GM12878 (cell line): Measurements from ENCODE around the gene ORMDL1. TPM values are rescaled to one million over a fixed set of nuclear protein-coding genes. Genes with fewer than 3 reads are reported as not detected.
A peak's percentile ranks its signal among the peaks of the same experiment; 100 is the strongest.

Source experiments
- BRCA1 ChIP-seq: IDR thresholded peaks from 2 replicates; pipeline ENCODE4 v1.6.1; 2011; ENCODE audit warnings: low read depth, low read length, improper control_type of control experiment
- CBFB ChIP-seq: IDR thresholded peaks from 2 replicates; pipeline ENCODE4 v1.6.1; 2016; ENCODE audit warnings: antibody characterized with exemption, low read depth
- CBX3 ChIP-seq: fragments of 200-600 bp; sonication (generic); IDR thresholded peaks from 2 replicates; pipeline ENCODE4 v1.6.1; 2016; ENCODE audit warnings: low read depth, borderline replicate concordance
- CBX5 ChIP-seq: sonication (generic); IDR thresholded peaks from 2 replicates; pipeline ENCODE4 v1.6.1; 2016; ENCODE audit warnings: low read depth, moderate library complexity, mild to moderate bottlenecking, inconsistent platforms
- CEBPB ChIP-seq, 2 experiments: fragments of 150-350 bp in 1 of 2; IDR thresholded peaks; 2 replicates each; pipeline ENCODE4 v1.6.1; 2012 to 2014; ENCODE audit warnings: low read depth in 2 of 2, low read length in 2 of 2, borderline replicate concordance in 1 of 2, inconsistent platforms in 1 of 2
- CEBPZ ChIP-seq: fragments of 150-350 bp; IDR thresholded peaks from 2 replicates; pipeline ENCODE4 v1.6.1; 2016; ENCODE audit warnings: low read depth, low read length
- CHD4 ChIP-seq: fragments of 200-600 bp; sonication (generic); IDR thresholded peaks from 2 replicates; pipeline ENCODE4 v1.6.1; 2016; ENCODE audit warnings: mild to moderate bottlenecking
- CTCF ChIP-seq, 3 experiments: IDR thresholded peaks in 2 of 3; conservative IDR thresholded peaks in 1 of 3; 2 replicates each; pipeline ENCODE4 v1.5.1; 2011; ENCODE audit warnings: low read depth in 3 of 3, low read length in 3 of 3, mild to moderate bottlenecking in 3 of 3, control low read depth in 2 of 3, moderate library complexity in 2 of 3, inconsistent platforms in 1 of 3, mixed read lengths in 1 of 3; ENCODE audit not compliant: control insufficient read depth in 2 of 3, insufficient read depth in 1 of 3; ENCODE audit errors: extremely low read depth in 1 of 3
- EP300 ChIP-seq, 2 experiments: fragments of 150-350 bp in 1 of 2; IDR thresholded peaks; 2 replicates each; pipeline ENCODE4 v1.6.1; 2011 to 2012; ENCODE audit warnings: low read depth in 2 of 2, low read length in 2 of 2, borderline replicate concordance in 1 of 2, improper control_type of control experiment in 1 of 2, inconsistent platforms in 1 of 2; ENCODE audit not compliant: control insufficient read depth in 1 of 2
- ESRRA ChIP-seq: IDR thresholded peaks from 2 replicates; pipeline ENCODE4 v1.6.1; 2012; ENCODE audit warnings: mild to moderate bottlenecking, low read length, improper control_type of control experiment
- GABPA ChIP-seq: IDR thresholded peaks from 2 replicates; pipeline ENCODE4 v1.6.1; 2014; ENCODE audit warnings: antibody characterized with exemption, low read depth, mild to moderate bottlenecking, inconsistent platforms
- HDGF ChIP-seq: fragments of 450-650 bp; IDR thresholded peaks from 2 replicates; pipeline ENCODE4 v1.6.1; 2016; ENCODE audit warnings: antibody characterized with exemption
- KDM1A ChIP-seq: fragments of 200-600 bp; sonication (generic); IDR thresholded peaks from 2 replicates; pipeline ENCODE4 v1.6.1; 2016; ENCODE audit warnings: borderline replicate concordance
- KLF5 ChIP-seq: fragments of 450-650 bp; IDR thresholded peaks from 2 replicates; pipeline ENCODE4 v1.6.1; 2014; ENCODE audit warnings: mild to moderate bottlenecking; ENCODE audit not compliant: partially characterized antibody
- PAX8 ChIP-seq: fragments of 450-650 bp; IDR thresholded peaks from 2 replicates; pipeline ENCODE4 v1.6.1; 2017; ENCODE audit warnings: mild to moderate bottlenecking, moderate library complexity
- RBBP5 ChIP-seq: fragments of 200-600 bp; sonication (generic); conservative IDR thresholded peaks from 2 replicates; pipeline ENCODE4 v1.6.1; 2016
- RUNX3 ChIP-seq: IDR thresholded peaks from 2 replicates; pipeline ENCODE4 v1.6.1; 2012; ENCODE audit warnings: low read length, inconsistent platforms
- SMARCA5 ChIP-seq: fragments of 450-650 bp; IDR thresholded peaks from 2 replicates; pipeline ENCODE4 v1.6.1; 2017; ENCODE audit warnings: mild to moderate bottlenecking
- SREBF1 ChIP-seq: IDR thresholded peaks from 2 replicates; pipeline ENCODE4 v1.6.1; 2012; ENCODE audit warnings: mild to moderate bottlenecking, low read length
- TARDBP ChIP-seq: IDR thresholded peaks from 2 replicates; pipeline ENCODE4 v1.6.1; 2016; ENCODE audit warnings: borderline replicate concordance
- TCF12 ChIP-seq: IDR thresholded peaks from 2 replicates; pipeline ENCODE4 v1.6.1; 2011; ENCODE audit warnings: low read depth, mild to moderate bottlenecking, low read length
- ZNF274 ChIP-seq: IDR thresholded peaks from one replicate; pipeline ENCODE4 v1.8.0; 2011; ENCODE audit not compliant: insufficient read length, insufficient read depth
- ZNF384 ChIP-seq: IDR thresholded peaks from 2 replicates; pipeline ENCODE4 v1.6.1; 2012; ENCODE audit warnings: low read depth, mild to moderate bottlenecking, low read length, improper control_type of control experiment, borderline replicate concordance
- polyA plus RNA-seq, 11 experiments: library from polyadenylated mRNA; depleted of rRNA in 4 of 11; unstranded in 6 of 11; stranded (reverse) in 5 of 11; fragments of >200 nt; fragmentation: Nextera tagmentation in 4 of 11; fragmentation: Illumina TruSeq in 1 of 11; extraction: Ambion mirVana in 4 of 11; extraction: Trizol in 1 of 11; gene quantifications; 1 replicate in 1 of 11; 2 replicates in 10 of 11; pipeline versions ENCODE4 v1.2.1 to v1.2.3, GENCODE V29; 2011 to 2016; ENCODE audit warnings: inconsistent platforms in 2 of 11, missing spikeins in 2 of 11, low read depth in 1 of 11
- total RNA-seq, 4 experiments: library from RNA; depleted of rRNA in 3 of 4; stranded (reverse); fragments of >200 nt in 3 of 4; fragmentation: Illumina TruSeq in 1 of 4; extraction: Trizol in 1 of 4; gene quantifications; 2 replicates each; pipeline versions ENCODE4 v1.2.1 to v1.2.3, GENCODE V29; 2013 to 2021
- TF ChIP-seq, protein P1 (sequence below): IDR thresholded peaks from 2 replicates; pipeline ENCODE4 v1.6.1; 2012; ENCODE audit warnings: low read length, inconsistent platforms

ORMDL1 gene
- total and polyA plus RNA-seq, 10 of the 15 experiments (the other 5 are each of a cell fraction or from before 2014, with no cell fraction given), result 62.6 to 161 (median 95.7) TPM

DNA sequence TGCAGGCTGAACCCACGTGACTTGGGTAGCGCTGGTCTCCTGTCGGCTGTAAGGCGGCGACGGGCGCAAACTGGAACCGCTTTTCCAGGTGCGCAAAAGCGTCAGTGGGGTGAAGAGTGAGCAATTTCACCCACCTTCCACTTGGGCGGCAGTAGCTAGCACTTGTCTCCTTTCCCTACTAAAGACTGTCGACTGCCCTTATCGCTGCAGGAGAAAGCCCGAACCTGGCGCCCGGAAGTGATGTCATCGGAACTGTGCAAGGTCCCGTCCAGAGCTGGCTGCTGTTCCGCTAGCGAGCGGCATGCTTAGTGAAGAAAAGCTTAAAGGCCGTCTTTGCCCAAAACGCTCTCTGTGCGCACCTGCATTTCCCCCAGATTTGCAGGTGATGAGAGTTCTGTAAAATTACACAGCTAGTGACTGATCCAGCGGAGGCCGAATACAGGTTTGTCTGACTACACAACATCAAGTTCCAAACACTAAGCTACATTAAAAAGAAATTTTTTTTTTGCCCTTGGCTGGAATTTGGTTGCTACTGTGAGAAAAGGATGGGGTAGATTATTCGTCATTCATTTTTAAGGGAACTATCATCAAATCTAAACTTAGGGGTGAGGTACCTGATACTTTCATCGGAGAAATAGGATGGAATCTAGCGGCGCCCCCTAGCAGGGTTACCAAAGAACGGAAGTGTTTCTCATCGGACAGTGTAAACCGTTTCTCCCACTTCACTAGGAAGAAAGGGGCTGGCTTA lies 21.4 kb downstream of the ORMDL1 start, which contains the start of gene OSGEPL1 (continued):
- TF ChIP-seq ZNF384 (peak; percentile 86; the same call in 1 of the 2 replicates), RBBP5 (no peak), CEBPB (IDR thresholded peaks at IDR 0.05; ENCODE audit: borderline replicate concordance in 1 of 2, low read depth in 2 of 2, low read length in 2 of 2) (no peak), CTCF (IDR thresholded peaks at IDR 0.05 in 2 of 3, conservative IDR thresholded peaks at IDR 0.05 in 1 of 3; ENCODE audit: control insufficient read depth in 2 of 3, extremely low read depth in 1 of 3, insufficient read depth in 1 of 3, low read depth in 3 of 3, low read length in 3 of 3) (peak; percentile 50 to 60 (median 53); a peak in 5 of 6 replicates), SREBF1 (no peak), CBX5 (peak; percentile 60; the same call in 1 of the 2 replicates), TARDBP (no peak), EP300 (IDR thresholded peaks at IDR 0.05; ENCODE audit: borderline replicate concordance in 1 of 2, control insufficient read depth in 1 of 2, low read depth in 2 of 2, low read length in 2 of 2) (no peak), TCF12 (peak; percentile 42; the same call in 1 of the 2 replicates), CHD4 (no peak), BRCA1 (no peak), CBX3 (no peak), CEBPZ (no peak), SMARCA5 (peak; percentile 46), ZNF274 (no peak), CBFB (peak; percentile 34; the same call in 1 of the 2 replicates), KLF5 (peak; percentile 34), KDM1A (no peak), PAX8 (no peak), ESRRA (0 out of 2 replicates have a peak, but pooled peaks have one; percentile 56), RUNX3 (peak; percentile 56), HDGF (0 out of 2 replicates have a peak, but pooled peaks have one; percentile 12), GABPA (peak; percentile 89)
- TF ChIP-seq, protein P1, sequence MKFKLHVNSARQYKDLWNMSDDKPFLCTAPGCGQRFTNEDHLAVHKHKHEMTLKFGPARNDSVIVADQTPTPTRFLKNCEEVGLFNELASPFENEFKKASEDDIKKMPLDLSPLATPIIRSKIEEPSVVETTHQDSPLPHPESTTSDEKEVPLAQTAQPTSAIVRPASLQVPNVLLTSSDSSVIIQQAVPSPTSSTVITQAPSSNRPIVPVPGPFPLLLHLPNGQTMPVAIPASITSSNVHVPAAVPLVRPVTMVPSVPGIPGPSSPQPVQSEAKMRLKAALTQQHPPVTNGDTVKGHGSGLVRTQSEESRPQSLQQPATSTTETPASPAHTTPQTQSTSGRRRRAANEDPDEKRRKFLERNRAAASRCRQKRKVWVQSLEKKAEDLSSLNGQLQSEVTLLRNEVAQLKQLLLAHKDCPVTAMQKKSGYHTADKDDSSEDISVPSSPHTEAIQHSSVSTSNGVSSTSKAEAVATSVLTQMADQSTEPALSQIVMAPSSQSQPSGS, result peak; percentile 89
